NCI-H2029 (cell line): ENCODE data around the gene RASL11A.
"Not testable (repeated sequence)": the region's sequence is repeated elsewhere in the genome, so short reads cannot be mapped to it uniquely, and the experiment has no call there.

Experiments used
- DNase-seq: peaks from one replicate; lab custom pipeline; 2025; lab: John Stamatoyannopoulos, UW

The RASL11A gene

GRCh38 chr13:27300406-27300805 lies 29.8 kb downstream of the RASL11A start:
- DNase-seq, result not testable (repeated sequence)

GRCh38 chr13:27300941-27301586 lies 30.4 kb downstream of the RASL11A start:
- no peak for DNase-seq

GRCh38 chr13:27302643-27303262 lies 32.1 kb downstream of the RASL11A start:
- no peak for DNase-seq

GRCh38 chr13:27304099-27304498 lies 33.5 kb downstream of the RASL11A start:
- no peak for DNase-seq

GRCh38 chr13:27304611-27305010 lies 34.0 kb downstream of the RASL11A start:
- no peak for DNase-seq

- DNase-seq, result no peak
Measured at GRCh38 chr13:27306364-27306763, 35.7 kb downstream of the RASL11A start.

- DNase-seq, result no peak
Measured at GRCh38 chr13:27308941-27309340, 38.3 kb downstream of the RASL11A start.

GRCh38 chr13:27309401-27309958 lies 38.9 kb downstream of the RASL11A start:
- no peak for DNase-seq

GRCh38 chr13:27309967-27310598 lies 39.5 kb downstream of the RASL11A start:
- no peak for DNase-seq

- DNase-seq, result no peak
Measured at GRCh38 chr13:27310946-27311345, 40.3 kb downstream of the RASL11A start.

GRCh38 chr13:27311518-27312210 lies 41.0 kb downstream of the RASL11A start:
- DNase-seq, result no peak

- no peak for DNase-seq
Measured at GRCh38 chr13:27313770-27314169, 43.1 kb downstream of the RASL11A start.

GRCh38 chr13:27319404-27319803 lies 48.8 kb downstream of the RASL11A start:
- no peak for DNase-seq

- DNase-seq, result no peak
Measured at GRCh38 chr13:27321468-27322431, 51.1 kb downstream of the RASL11A start.

- DNase-seq, result not testable (repeated sequence)
Measured at GRCh38 chr13:27322443-27322842, 51.8 kb downstream of the RASL11A start.
